HUES6 (cell line): ENCODE results near the gene TUT7.

Source experiments
- H3K27ac ChIP-seq: 2 replicates; pipeline ENCODE4 v1.7.0; 2013; ENCODE audit warnings: low read depth, mild to moderate bottlenecking, low read length, inconsistent platforms
- H3K27me3 ChIP-seq: 2 replicates; pipeline ENCODE4 v1.6.1; 2013; ENCODE audit warnings: low read length; ENCODE audit not compliant: control insufficient read depth, insufficient read depth
- H3K36me3 ChIP-seq: 2 replicates; pipeline ENCODE4 v1.6.1; 2013; ENCODE audit warnings: low read length; ENCODE audit not compliant: control insufficient read depth, insufficient read depth
- H3K4me1 ChIP-seq: 2 replicates; pipeline ENCODE4 v1.6.1; 2013; ENCODE audit warnings: low read length; ENCODE audit not compliant: control insufficient read depth, insufficient read depth
- H3K4me3 ChIP-seq: 2 replicates; pipeline ENCODE4 v1.5.1; 2013; ENCODE audit warnings: low read depth, low read length
- H3K9ac ChIP-seq: one replicate; pipeline ENCODE4 v1.6.1; 2013; ENCODE audit warnings: mild to moderate bottlenecking, low read length
- H3K9me3 ChIP-seq: 2 replicates; pipeline ENCODE4 v1.6.1; 2013; ENCODE audit warnings: low read depth, low read length; ENCODE audit not compliant: control insufficient read depth, insufficient read depth

Gene TUT7

GRCh38 chr9:86253577-86253976 lies 100.6 kb downstream of the TUT7 start:
- no peaks in the 10 kb centered on the region for H3K27me3 ChIP-seq
- H3K4me1 ChIP-seq, result no peaks in the 10 kb centered on the region
- no peak overlapping the region for H3K27ac ChIP-seq
- no peak overlapping the region for H3K4me3 ChIP-seq
- no peak overlapping the region for H3K9ac ChIP-seq
- no peaks in the 10 kb centered on the region for H3K36me3 ChIP-seq
- H3K9me3 ChIP-seq, result peaks cover 15% of the 10 kb centered on the region

- Histone ChIP-seq H3K27me3 (no peaks in the 10 kb centered on the region), H3K9ac (no peak overlapping the region), H3K4me1 (no peaks in the 10 kb centered on the region), H3K4me3 (no peak overlapping the region), H3K27ac (no peak overlapping the region), H3K9me3 (peaks cover 15% of the 10 kb centered on the region), H3K36me3 (no peaks in the 10 kb centered on the region)
Measured at GRCh38 chr9:86252870-86253269, 101.3 kb downstream of the TUT7 start.

GRCh38 chr9:86250123-86250522 lies 104.1 kb downstream of the TUT7 start:
- Histone ChIP-seq H3K4me3 (no peak overlapping the region), H3K36me3 (no peaks in the 10 kb centered on the region), H3K27me3 (no peaks in the 10 kb centered on the region), H3K9me3 (peaks cover 15% of the 10 kb centered on the region), H3K9ac (no peak overlapping the region), H3K27ac (no peak overlapping the region), H3K4me1 (peaks cover 7% of the 10 kb centered on the region)

- Histone ChIP-seq H3K4me3 (no peak overlapping the region), H3K36me3 (no peaks in the 10 kb centered on the region), H3K27ac (no peak overlapping the region), H3K9me3 (peaks cover 15% of the 10 kb centered on the region), H3K9ac (no peak overlapping the region), H3K4me1 (peaks cover 7% of the 10 kb centered on the region), H3K27me3 (no peaks in the 10 kb centered on the region)
Measured at GRCh38 chr9:86248746-86249145, 105.5 kb downstream of the TUT7 start.

DNA sequence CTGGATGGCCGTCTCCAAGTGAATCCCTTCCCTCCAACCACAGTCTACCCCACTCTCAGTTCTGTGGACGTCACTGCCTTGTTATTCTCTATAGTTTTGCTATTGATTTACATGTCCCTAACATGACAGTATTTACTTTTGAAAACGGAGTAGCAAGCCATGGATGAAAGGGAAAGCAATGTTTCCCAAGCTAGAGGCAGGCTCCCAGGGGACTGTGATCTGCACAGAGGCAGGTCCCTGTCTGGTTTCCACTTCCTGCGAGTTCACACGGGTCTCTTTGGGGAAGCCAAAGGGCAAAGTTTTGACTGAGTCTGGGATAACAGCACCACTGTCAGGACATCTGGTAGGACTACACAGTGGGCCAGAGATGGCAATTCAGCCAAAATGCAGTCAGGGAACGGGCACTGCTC lies 107.5 kb downstream of the TUT7 start:
- no peaks in the 10 kb centered on the region for H3K27me3 ChIP-seq
- H3K9ac ChIP-seq, result no peak overlapping the region
- no peak overlapping the region for H3K27ac ChIP-seq
- no peak overlapping the region for H3K4me3 ChIP-seq
- H3K36me3 ChIP-seq, result no peaks in the 10 kb centered on the region
- H3K9me3 ChIP-seq, result peaks cover 1% of the 10 kb centered on the region; the same call in 1 of the 2 replicates
- peaks cover 7% of the 10 kb centered on the region for H3K4me1 ChIP-seq

- H3K4me1 ChIP-seq, result peaks cover 7% of the 10 kb centered on the region
- no peak overlapping the region for H3K27ac ChIP-seq
- H3K36me3 ChIP-seq, result no peaks in the 10 kb centered on the region
- H3K4me3 ChIP-seq, result no peak overlapping the region
- H3K9ac ChIP-seq, result no peak overlapping the region
- no peaks in the 10 kb centered on the region for H3K9me3 ChIP-seq
- H3K27me3 ChIP-seq, result no peaks in the 10 kb centered on the region
Measured at GRCh38 chr9:86242071-86242470, 112.1 kb downstream of the TUT7 start.

DNA sequence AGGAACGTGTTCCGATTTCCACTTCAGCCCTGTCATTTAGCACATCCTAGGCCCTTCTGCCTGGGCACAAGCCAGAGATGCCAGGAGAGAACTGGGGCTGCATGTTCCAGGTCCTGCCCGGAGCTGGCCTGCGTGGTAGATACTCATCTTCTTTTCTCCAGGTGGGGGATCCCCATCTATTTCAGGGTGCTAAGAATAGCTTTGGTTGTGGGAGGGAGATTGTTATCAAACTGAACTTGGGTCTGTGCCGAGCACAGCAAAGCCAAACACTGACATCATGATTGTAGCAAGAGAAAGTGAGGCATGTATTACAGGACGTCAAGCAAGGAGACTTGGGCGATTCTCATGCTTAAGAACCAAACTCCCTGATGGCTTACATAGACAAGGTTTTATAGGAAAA lies 113.0 kb downstream of the TUT7 start:
- Histone ChIP-seq H3K27ac (no peak overlapping the region), H3K4me1 (no peaks in the 10 kb centered on the region), H3K36me3 (no peaks in the 10 kb centered on the region), H3K9ac (no peak overlapping the region), H3K9me3 (no peaks in the 10 kb centered on the region), H3K27me3 (no peaks in the 10 kb centered on the region), H3K4me3 (no peak overlapping the region)

DNA sequence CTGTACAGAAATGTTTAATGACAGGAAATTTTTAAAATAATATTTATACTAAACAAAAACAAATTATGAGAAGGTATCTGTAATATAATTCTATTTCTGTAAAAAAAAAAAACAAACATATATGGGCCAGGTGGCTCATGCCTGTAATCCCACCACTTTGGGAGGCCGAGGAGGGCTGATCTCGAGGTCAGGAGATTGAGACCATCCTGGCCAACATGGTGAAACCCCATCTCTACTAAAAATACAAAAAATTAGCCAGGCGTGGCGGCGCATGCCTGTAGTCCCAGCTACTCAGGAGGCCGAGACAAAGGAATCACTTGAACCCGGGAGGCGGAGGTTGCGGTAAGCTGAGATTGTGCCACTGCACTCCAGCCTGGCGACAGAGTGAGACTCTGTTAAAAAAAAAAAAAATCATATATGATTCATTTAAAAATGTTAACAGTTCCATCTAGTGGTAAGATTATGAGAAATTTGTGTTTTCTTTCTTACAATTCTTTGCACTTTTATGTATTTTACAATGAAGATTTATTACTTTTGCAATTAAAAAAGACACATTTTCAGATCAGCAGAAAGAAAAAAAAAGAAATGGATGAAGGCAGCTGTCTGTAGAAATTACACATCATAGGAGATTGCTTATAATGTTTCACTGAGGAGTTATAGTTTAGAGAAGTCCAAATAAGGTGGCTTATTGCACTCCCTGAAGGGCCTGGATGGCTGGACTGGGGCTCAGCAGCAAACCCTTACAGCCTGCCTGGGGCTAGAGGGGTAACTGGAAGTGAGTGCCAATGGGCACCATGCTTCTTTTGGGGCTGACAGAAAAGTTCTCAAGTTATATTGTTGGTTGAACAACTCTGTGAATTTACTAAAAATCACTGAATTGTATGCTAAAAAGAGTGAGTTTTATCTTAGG lies 115.1 kb downstream of the TUT7 start:
- no peaks in the 10 kb centered on the region for H3K9me3 ChIP-seq
- H3K4me3 ChIP-seq, result no peak overlapping the region
- H3K4me1 ChIP-seq, result no peaks in the 10 kb centered on the region
- no peaks in the 10 kb centered on the region for H3K27me3 ChIP-seq
- no peak overlapping the region for H3K9ac ChIP-seq
- H3K36me3 ChIP-seq, result no peaks in the 10 kb centered on the region
- H3K27ac ChIP-seq, result no peak overlapping the region
